Ishikawa (cell line): ENCODE data around the gene CADM3.

Experiments
- CEBPB ChIP-seq: IDR thresholded peaks from 2 replicates; pipeline ENCODE4 v1.6.1; 2012
- CREB1 ChIP-seq: IDR thresholded peaks from 2 replicates; pipeline ENCODE4 v1.6.1; 2012; ENCODE audit warnings: low read depth
- EGR1 ChIP-seq: IDR thresholded peaks from 2 replicates; pipeline ENCODE4 v1.6.1; 2012
- EP300 ChIP-seq: IDR thresholded peaks from 2 replicates; pipeline ENCODE4 v1.6.1; 2012; ENCODE audit warnings: borderline replicate concordance
- FOXM1 ChIP-seq: IDR thresholded peaks from 2 replicates; pipeline ENCODE4 v1.6.1; 2012; ENCODE audit warnings: low read depth, borderline replicate concordance
- MAX ChIP-seq: IDR thresholded peaks from 2 replicates; pipeline ENCODE4 v1.6.1; 2012
- NFIC ChIP-seq: IDR thresholded peaks from 2 replicates; pipeline ENCODE4 v1.6.1; 2012
- RAD21 ChIP-seq: IDR thresholded peaks from 2 replicates; pipeline ENCODE4 v1.6.1; 2012; ENCODE audit warnings: low read depth
- REST ChIP-seq: IDR thresholded peaks from 2 replicates; pipeline ENCODE4 v1.6.1; 2012; ENCODE audit warnings: low read depth, mild to moderate bottlenecking
- TAF1 ChIP-seq: IDR thresholded peaks from 2 replicates; pipeline ENCODE4 v1.6.1; 2012; ENCODE audit warnings: low read depth, mild to moderate bottlenecking
- TCF12 ChIP-seq: IDR thresholded peaks from 2 replicates; pipeline ENCODE4 v1.6.1; 2012; ENCODE audit warnings: low read depth
- TEAD4 ChIP-seq: IDR thresholded peaks from 2 replicates; pipeline ENCODE4 v1.6.1; 2012
- USF1 ChIP-seq: IDR thresholded peaks from 2 replicates; pipeline ENCODE4 v1.6.1; 2012
- YY1 ChIP-seq: IDR thresholded peaks from 2 replicates; pipeline ENCODE4 v1.6.1; 2012; ENCODE audit warnings: low read depth
- ZBTB7A ChIP-seq: IDR thresholded peaks from 2 replicates; pipeline ENCODE4 v1.6.1; 2012; ENCODE audit warnings: low read depth

Gene CADM3

GRCh38 chr1:159229896-159230295, 58.5 kb downstream of the CADM3 start:
- TF ChIP-seq USF1 (no peak), CEBPB (no peak), TAF1 (no peak), TCF12 (no peak), TEAD4 (no peak), MAX (no peak), ZBTB7A (no peak), CREB1 (no peak), YY1 (no peak), REST (no peak), EGR1 (no peak), EP300 (no peak)

GRCh38 chr1:159239551-159240220, 68.3 kb downstream of the CADM3 start:
- TF ChIP-seq USF1 (no peak), EGR1 (no peak), YY1 (no peak), FOXM1 (no peak), CREB1 (no peak), MAX (no peak), EP300 (no peak), CEBPB (no peak), NFIC (no peak), REST (no peak), TCF12 (no peak), ZBTB7A (no peak), TAF1 (no peak), TEAD4 (no peak), RAD21 (no peak)

GRCh38 chr1:159247266-159247665, 75.9 kb downstream of the CADM3 start:
- TF ChIP-seq CEBPB (no peak), TCF12 (no peak), REST (no peak), TAF1 (no peak), USF1 (no peak)

GRCh38 chr1:159248311-159248710, 76.9 kb downstream of the CADM3 start:
- no peak for TF ChIP-seq CREB1
- TF ChIP-seq CEBPB: no peak
- no peak for TF ChIP-seq YY1
- no peak for TF ChIP-seq EGR1
- no peak for TF ChIP-seq ZBTB7A
- no peak for TF ChIP-seq TAF1
- no peak for TF ChIP-seq USF1
- TF ChIP-seq EP300: no peak
- TF ChIP-seq FOXM1: no peak
- TF ChIP-seq MAX: no peak
- TF ChIP-seq TCF12: no peak
